GM12872 (cell line): ENCODE measurements around the gene TAS1R3.

ENCODE experiments used
- CTCF ChIP-seq: IDR thresholded peaks from 3 replicates; pipeline ENCODE4 v1.5.1; 2011; ENCODE audit warnings: low read depth, mild to moderate bottlenecking, low read length, moderate library complexity; ENCODE audit not compliant: insufficient read depth

TAS1R3 gene

GRCh38 chr1:1380860-1381259 lies 49.8 kb downstream of the TAS1R3 start:
- TF ChIP-seq CTCF = no peak

- no peak for TF ChIP-seq CTCF
Measured at GRCh38 chr1:1381294-1381693, 50.2 kb downstream of the TAS1R3 start.
